Panc1 (cell line): Measurements from ENCODE around the gene CBY3. TPM values are rescaled to one million over a fixed set of nuclear protein-coding genes. Genes with fewer than 3 reads are reported as not detected.

Experiments
- ATAC-seq: fragments of 200-7000 bp; cut with Tn5 transposase; 2 replicates; pipeline ENCODE4 v1.9.1; 2020; ENCODE audit warnings: mild to moderate bottlenecking, moderate library complexity
- BruUV-seq: library from RNA; stranded (reverse); fragments of 400-500 nt; replicated peaks from 2 replicates; lab custom pipeline; 2021; lab: Mats Ljungman, UMichigan
- CTCF ChIA-PET: fragments of 300-600 bp; sonication (Branson Sonifier 250); formaldehyde crosslinking; loops from one replicate; lab custom pipeline; 2022; ENCODE audit warnings: antibody characterized with exemption; lab: Charles Lee
- POLR2A ChIA-PET: fragments of 300-600 bp; sonication (Branson Sonifier 250); formaldehyde crosslinking; loops from one replicate; lab custom pipeline; 2022; ENCODE audit warnings: antibody characterized with exemption; lab: Charles Lee
- DNase-seq: peaks from one replicate; pipeline ENCODE4 v3.0.0-alpha.2; 2010; ENCODE audit warnings: low read depth, low spot score
- H3K27ac ChIP-seq: 2 replicates; pipeline ENCODE4 v1.5.1; 2011; ENCODE audit warnings: mild to moderate bottlenecking, low read length, inconsistent platforms
- H3K27me3 ChIP-seq: fragments of 200-500 bp; sonication (Bioruptor generic); 2 replicates; pipeline ENCODE4 v1.6.0; 2014; ENCODE audit warnings: low read length, inconsistent platforms; ENCODE audit not compliant: control insufficient read depth, insufficient read depth
- H3K36me3 ChIP-seq: fragments of 200-500 bp; sonication (Bioruptor generic); 2 replicates; pipeline ENCODE4 v1.5.1; 2014; ENCODE audit warnings: inconsistent platforms, mild to moderate bottlenecking, low read length, moderate library complexity; ENCODE audit not compliant: control insufficient read depth, insufficient read depth
- H3K4me1 ChIP-seq: 2 replicates; pipeline ENCODE4 v1.5.1; 2011; ENCODE audit warnings: inconsistent platforms, mild to moderate bottlenecking, low read length, moderate library complexity; ENCODE audit not compliant: control insufficient read depth, insufficient read depth
- H3K4me3 ChIP-seq, 2 experiments: 2 replicates each; pipeline ENCODE4 v1.5.1; 2011 to 2012; ENCODE audit warnings: low read depth in 2 of 2, low read length in 2 of 2, mild to moderate bottlenecking in 2 of 2, inconsistent platforms in 1 of 2, moderate library complexity in 1 of 2
- H3K9me3 ChIP-seq: fragments of 200-500 bp; sonication (Bioruptor generic); 2 replicates; pipeline ENCODE4 v1.5.1; 2014; ENCODE audit warnings: low read depth, mild to moderate bottlenecking, inconsistent platforms, low read length, moderate library complexity; ENCODE audit not compliant: control insufficient read depth, insufficient read depth
- CTCF ChIP-seq: fragments of 450-650 bp; IDR thresholded peaks from 2 replicates; pipeline ENCODE4 v1.5.1; 2017; ENCODE audit warnings: mild to moderate bottlenecking
- POLR2AphosphoS5 ChIP-seq: IDR thresholded peaks from 2 replicates; pipeline ENCODE4 v1.6.1; 2012; ENCODE audit warnings: mild to moderate bottlenecking, low read depth, low read length, moderate library complexity
- REST ChIP-seq, 2 experiments: IDR thresholded peaks; 2 replicates each; pipeline ENCODE4 v1.6.1; 2011 to 2012; ENCODE audit warnings: low read depth in 2 of 2, control low read depth in 1 of 2, low read length in 1 of 2, mild to moderate bottlenecking in 1 of 2, moderate library complexity in 1 of 2; ENCODE audit not compliant: insufficient read depth in 1 of 2
- SIN3A ChIP-seq: IDR thresholded peaks from 2 replicates; pipeline ENCODE4 v1.6.1; 2012; ENCODE audit warnings: low read depth, mild to moderate bottlenecking, low read length, moderate library complexity, borderline replicate concordance; ENCODE audit not compliant: insufficient read depth
- TCF7L2 ChIP-seq: IDR thresholded peaks from 2 replicates; pipeline ENCODE4 v1.6.1; 2011; ENCODE audit warnings: mild to moderate bottlenecking, low read depth, low read length, inconsistent platforms
- in situ Hi-C: cut with HindIII; loops from 2 replicates; pipeline ENCODE4 v1.10.0; 2016; ENCODE audit warnings: low sequenced_read_pairs, low pct_unique_long_range_greater_than_20kb
- intact Hi-C: fragments of 100-400 bp; cut with micrococcal nuclease; formaldehyde crosslinking; loops from one replicate; pipeline ENCODE4 v1.10.0; 2022; ENCODE audit not compliant: unreplicated experiment
- total RNA-seq: library from RNA; stranded (reverse); gene quantifications from one replicate; pipeline ENCODE4 v1.2.1, GENCODE V29; 2021; ENCODE audit not compliant: unreplicated experiment

Gene CBY3
- total RNA-seq, 1 experiment from 2014 or later: 0.39 TPM

- Histone ChIP-seq H3K9me3 (no peaks in the 10 kb centered on the region), H3K4me1 (no peaks in the 10 kb centered on the region; the same call in 1 of the 2 replicates), H3K4me3 (no peak overlapping the region), H3K27ac (no peak overlapping the region), H3K27me3 (no peaks in the 10 kb centered on the region), H3K36me3 (no peaks in the 10 kb centered on the region; the same call in 1 of the 2 replicates)
- ChIA-PET CTCF (no interaction called here), POLR2A (interaction anchor here (0.5 to 0.8 kb wide), 2 partner anchors 16 to 111 kb away, joined by 9 to 11 read pairs; no protein-coding TSS in a partner anchor)
- TF ChIP-seq TCF7L2: no peak
- TF ChIP-seq POLR2AphosphoS5: no peak
- ATAC-seq: no peak
- DNase-seq: no peak
- intact Hi-C loops: no loop called here
- in situ Hi-C loops: no loop called here
- TSS peak; percentile 62 for BruUV-seq
Measured at GRCh38 chr5:179680014-179680779, 637 bp downstream of the CBY3 start.

GRCh38 chr5:179679014-179679674 is 1.7 kb downstream of the CBY3 start:
- no peak for DNase-seq
- peak overlapping the region; percentile 83 to 84 for H3K4me3 ChIP-seq
- no peaks in the 10 kb centered on the region; the same call in 1 of the 2 replicates for H3K4me1 ChIP-seq
- peak; percentile 69 for ATAC-seq
- H3K36me3 ChIP-seq: no peaks in the 10 kb centered on the region; the same call in 1 of the 2 replicates
- in situ Hi-C loops: no loop called here
- CTCF ChIA-PET: no interaction called here
- peak in 1 of 2 experiments; percentile 16; a peak in 1 of 4 replicates for TF ChIP-seq REST (IDR thresholded peaks at IDR 0.05; ENCODE audit: insufficient read depth in 1 of 2, low read depth in 2 of 2, low read length in 1 of 2)
- TF ChIP-seq TCF7L2: no peak
- peak overlapping the region; percentile 93 for H3K27ac ChIP-seq
- H3K27me3 ChIP-seq: no peaks in the 10 kb centered on the region
- intact Hi-C loops: no loop called here
- no peaks in the 10 kb centered on the region for H3K9me3 ChIP-seq
- BruUV-seq: no TSS peak
- POLR2A ChIA-PET: no interaction called here

GRCh38 chr5:179678223-179679013 is 2.4 kb downstream of the CBY3 start:
- in situ Hi-C loops: no loop called here
- Histone ChIP-seq H3K4me3 (peak overlapping the region; percentile 83 to 84), H3K36me3 (no peaks in the 10 kb centered on the region; the same call in 1 of the 2 replicates), H3K27ac (peak overlapping the region; percentile 93), H3K4me1 (no peaks in the 10 kb centered on the region; the same call in 1 of the 2 replicates), H3K9me3 (no peaks in the 10 kb centered on the region), H3K27me3 (no peaks in the 10 kb centered on the region)
- BruUV-seq: no TSS peak
- CTCF ChIA-PET: no interaction called here
- DNase-seq (peak; percentile 82), ATAC-seq (peak; percentile 96)
- POLR2A ChIA-PET: interaction anchor here (0.5 to 0.7 kb wide), 2 partner anchors 149 to 175 kb away, joined by 7 to 9 read pairs; no protein-coding TSS in a partner anchor
- intact Hi-C loops: no loop called here
- TF ChIP-seq TCF7L2: 0 out of 2 replicates have a peak, but pooled peaks have one; percentile 40
- no peak for TF ChIP-seq CTCF
- no peak for TF ChIP-seq SIN3A
- 0 out of 4 replicates have a peak, but pooled peaks of 1 of the 2 experiments have one; percentile 6 for TF ChIP-seq REST (IDR thresholded peaks at IDR 0.05; ENCODE audit: insufficient read depth in 1 of 2, low read depth in 2 of 2, low read length in 1 of 2)
- peak; percentile 97 for TF ChIP-seq POLR2AphosphoS5
